HL-60 (cell line): ENCODE data around the gene GALNT7.

Source experiments
- DNase-seq, 2 experiments: peaks; one replicate each; pipeline ENCODE4 v3.0.0-alpha.2; 2010 to 2020; ENCODE audit warnings: low read depth in 1 of 2, low spot score in 1 of 2
- H3K27ac ChIP-seq: fragments of 250-450 bp; sonication (Bioruptor Pico); replicated peaks from 2 replicates; pipeline ENCODE4 v1.5.1; 2020; ENCODE audit warnings: mild to moderate bottlenecking, moderate library complexity
- H3K27me3 ChIP-seq: fragments of 250-450 bp; sonication (Bioruptor Pico); 2 replicates; pipeline ENCODE4 v1.5.1; 2021; ENCODE audit warnings: mild to moderate bottlenecking, moderate library complexity; ENCODE audit not compliant: insufficient read depth, poor library complexity, severe bottlenecking
- H3K4me3 ChIP-seq: replicated peaks from 2 replicates; pipeline ENCODE4 v1.5.1; 2011; ENCODE audit warnings: mild to moderate bottlenecking, control low read depth, low read length; ENCODE audit not compliant: insufficient read depth
- GABPA ChIP-seq: IDR thresholded peaks from 2 replicates; pipeline ENCODE4 v1.6.1; 2012; ENCODE audit warnings: low read depth
- POLR2AphosphoS5 ChIP-seq: IDR thresholded peaks from 2 replicates; pipeline ENCODE4 v1.6.1; 2012; ENCODE audit warnings: low read depth
- SPI1 ChIP-seq: IDR thresholded peaks from 2 replicates; pipeline ENCODE4 v1.6.1; 2012; ENCODE audit warnings: low read depth, mild to moderate bottlenecking, borderline replicate concordance
- TF ChIP-seq, protein P1 (sequence below): IDR thresholded peaks from 2 replicates; pipeline ENCODE4 v1.6.1; 2012; ENCODE audit warnings: low read depth; ENCODE audit not compliant: insufficient replicate concordance
- TF ChIP-seq, protein P2 (sequence below): IDR thresholded peaks from one replicate; pipeline ENCODE4 v1.5.1; 2011; ENCODE audit warnings: low read length, control low read depth, inconsistent platforms; ENCODE audit not compliant: insufficient read depth

Gene GALNT7

DNA sequence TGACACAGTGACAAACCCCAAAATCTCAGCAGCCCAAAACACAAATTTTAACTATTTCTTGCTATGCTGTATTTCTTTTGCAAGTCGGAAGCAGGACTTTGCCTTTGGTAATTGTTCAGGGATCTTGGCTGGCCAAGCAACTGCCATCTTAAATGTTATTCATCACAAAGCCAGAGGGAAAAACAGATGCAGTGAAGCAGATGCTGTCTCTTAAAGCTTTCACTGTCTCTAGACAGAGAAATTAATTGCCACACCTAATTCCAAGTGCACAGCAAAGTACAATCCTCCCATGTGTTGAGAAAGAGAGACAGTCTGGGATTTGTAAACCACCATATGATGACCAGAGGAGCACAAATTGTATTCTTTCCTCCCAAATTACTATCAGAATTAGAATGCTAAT, 30.0 kb upstream of the GALNT7 start:
- TF ChIP-seq, protein P1, sequence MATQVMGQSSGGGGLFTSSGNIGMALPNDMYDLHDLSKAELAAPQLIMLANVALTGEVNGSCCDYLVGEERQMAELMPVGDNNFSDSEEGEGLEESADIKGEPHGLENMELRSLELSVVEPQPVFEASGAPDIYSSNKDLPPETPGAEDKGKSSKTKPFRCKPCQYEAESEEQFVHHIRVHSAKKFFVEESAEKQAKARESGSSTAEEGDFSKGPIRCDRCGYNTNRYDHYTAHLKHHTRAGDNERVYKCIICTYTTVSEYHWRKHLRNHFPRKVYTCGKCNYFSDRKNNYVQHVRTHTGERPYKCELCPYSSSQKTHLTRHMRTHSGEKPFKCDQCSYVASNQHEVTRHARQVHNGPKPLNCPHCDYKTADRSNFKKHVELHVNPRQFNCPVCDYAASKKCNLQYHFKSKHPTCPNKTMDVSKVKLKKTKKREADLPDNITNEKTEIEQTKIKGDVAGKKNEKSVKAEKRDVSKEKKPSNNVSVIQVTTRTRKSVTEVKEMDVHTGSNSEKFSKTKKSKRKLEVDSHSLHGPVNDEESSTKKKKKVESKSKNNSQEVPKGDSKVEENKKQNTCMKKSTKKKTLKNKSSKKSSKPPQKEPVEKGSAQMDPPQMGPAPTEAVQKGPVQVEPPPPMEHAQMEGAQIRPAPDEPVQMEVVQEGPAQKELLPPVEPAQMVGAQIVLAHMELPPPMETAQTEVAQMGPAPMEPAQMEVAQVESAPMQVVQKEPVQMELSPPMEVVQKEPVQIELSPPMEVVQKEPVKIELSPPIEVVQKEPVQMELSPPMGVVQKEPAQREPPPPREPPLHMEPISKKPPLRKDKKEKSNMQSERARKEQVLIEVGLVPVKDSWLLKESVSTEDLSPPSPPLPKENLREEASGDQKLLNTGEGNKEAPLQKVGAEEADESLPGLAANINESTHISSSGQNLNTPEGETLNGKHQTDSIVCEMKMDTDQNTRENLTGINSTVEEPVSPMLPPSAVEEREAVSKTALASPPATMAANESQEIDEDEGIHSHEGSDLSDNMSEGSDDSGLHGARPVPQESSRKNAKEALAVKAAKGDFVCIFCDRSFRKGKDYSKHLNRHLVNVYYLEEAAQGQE: no peak
- no peak for TF ChIP-seq POLR2AphosphoS5
- no peak for TF ChIP-seq GABPA
- TF ChIP-seq SPI1: no peak
- TF ChIP-seq, protein P2, sequence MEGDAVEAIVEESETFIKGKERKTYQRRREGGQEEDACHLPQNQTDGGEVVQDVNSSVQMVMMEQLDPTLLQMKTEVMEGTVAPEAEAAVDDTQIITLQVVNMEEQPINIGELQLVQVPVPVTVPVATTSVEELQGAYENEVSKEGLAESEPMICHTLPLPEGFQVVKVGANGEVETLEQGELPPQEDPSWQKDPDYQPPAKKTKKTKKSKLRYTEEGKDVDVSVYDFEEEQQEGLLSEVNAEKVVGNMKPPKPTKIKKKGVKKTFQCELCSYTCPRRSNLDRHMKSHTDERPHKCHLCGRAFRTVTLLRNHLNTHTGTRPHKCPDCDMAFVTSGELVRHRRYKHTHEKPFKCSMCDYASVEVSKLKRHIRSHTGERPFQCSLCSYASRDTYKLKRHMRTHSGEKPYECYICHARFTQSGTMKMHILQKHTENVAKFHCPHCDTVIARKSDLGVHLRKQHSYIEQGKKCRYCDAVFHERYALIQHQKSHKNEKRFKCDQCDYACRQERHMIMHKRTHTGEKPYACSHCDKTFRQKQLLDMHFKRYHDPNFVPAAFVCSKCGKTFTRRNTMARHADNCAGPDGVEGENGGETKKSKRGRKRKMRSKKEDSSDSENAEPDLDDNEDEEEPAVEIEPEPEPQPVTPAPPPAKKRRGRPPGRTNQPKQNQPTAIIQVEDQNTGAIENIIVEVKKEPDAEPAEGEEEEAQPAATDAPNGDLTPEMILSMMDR: no peak
- no peaks in the 10 kb centered on the region for H3K27me3 ChIP-seq
- H3K4me3 ChIP-seq: no peak overlapping the region
- DNase-seq: no peak
- H3K27ac ChIP-seq: no peak overlapping the region

- DNase-seq: no peak
- Histone ChIP-seq H3K27me3 (no peaks in the 10 kb centered on the region), H3K4me3 (no peak overlapping the region), H3K27ac (no peak overlapping the region)
- TF ChIP-seq, protein P2: no peak
- TF ChIP-seq GABPA (no peak), SPI1 (no peak), POLR2AphosphoS5 (no peak)
- TF ChIP-seq, protein P1: no peak
These were observed 29.1 kb upstream of the GALNT7 start for GRCh38 chr4:173139561-173139960.

GRCh38 chr4:173145131-173145530, 23.5 kb upstream of the GALNT7 start:
- no peak for DNase-seq
- no peak overlapping the region for H3K27ac ChIP-seq
- no peak overlapping the region for H3K4me3 ChIP-seq
- TF ChIP-seq SPI1 (no peak), POLR2AphosphoS5 (no peak), GABPA (no peak)
- TF ChIP-seq, protein P2: no peak
- TF ChIP-seq, protein P1: no peak
- no peaks in the 10 kb centered on the region for H3K27me3 ChIP-seq
